H1 (cell line): ENCODE measurements around the gene ZSWIM4. TPM values are rescaled to one million over a fixed set of nuclear protein-coding genes. Genes with fewer than 3 reads are reported as not detected.

Experiments used
- CTCF ChIA-PET: fragments of 300-600 bp; sonication (Branson Sonifier 250); formaldehyde crosslinking; loops from one replicate; lab custom pipeline; 2021; ENCODE audit not compliant: partially characterized antibody; lab: Charles Lee
- POLR2A ChIA-PET: fragments of 300-600 bp; sonication (Branson Sonifier 250); formaldehyde crosslinking; loops from one replicate; lab custom pipeline; 2021; ENCODE audit warnings: inconsistent platforms; ENCODE audit not compliant: partially characterized antibody; lab: Charles Lee
- DNase-seq, 2 experiments: peaks; one replicate each; pipeline versions ENCODE4 v3.0.0 to v3.0.0-alpha.2; 2010 to 2022; ENCODE audit warnings: low spot score in 2 of 2, low read depth in 1 of 2, mixed read lengths in 1 of 2
- FAIRE-seq: peaks from 2 replicates; lab custom pipeline; 2011; peaks lifted over from hg19 to GRCh38; lab: Jason Lieb, UNC
- H2AFZ ChIP-seq: 2 replicates; pipeline ENCODE4 v1.8.1; 2012; ENCODE audit warnings: low read length, inconsistent platforms
- H2AK5ac ChIP-seq: 2 replicates; pipeline ENCODE4 v1.6.1; 2013; ENCODE audit warnings: low read depth, low read length
- H2BK120ac ChIP-seq: replicated peaks from 2 replicates; pipeline ENCODE3; 2013; ENCODE audit warnings: low read depth, low read length, inconsistent platforms
- H2BK12ac ChIP-seq: 2 replicates; pipeline ENCODE4 v1.6.1; 2013; ENCODE audit warnings: low read depth, low read length
- H2BK15ac ChIP-seq: 2 replicates; pipeline ENCODE4 v1.6.1; 2013; ENCODE audit warnings: low read length
- H2BK20ac ChIP-seq: 2 replicates; pipeline ENCODE4 v1.6.1; 2013; ENCODE audit warnings: low read length
- H2BK5ac ChIP-seq: 2 replicates; pipeline ENCODE4 v1.6.1; 2013; ENCODE audit warnings: low read depth, low read length
- H3K14ac ChIP-seq: 2 replicates; pipeline ENCODE4 v1.6.1; 2013; ENCODE audit warnings: inconsistent platforms; ENCODE audit not compliant: insufficient read length
- H3K18ac ChIP-seq: 2 replicates; pipeline ENCODE4 v1.6.1; 2013; ENCODE audit warnings: low read length; ENCODE audit errors: extremely low read depth
- H3K23ac ChIP-seq: 2 replicates; pipeline ENCODE4 v1.6.1; 2013; ENCODE audit warnings: inconsistent platforms; ENCODE audit not compliant: insufficient read length
- H3K23me2 ChIP-seq: 2 replicates; pipeline ENCODE4 v1.6.1; 2013; ENCODE audit warnings: low read depth, low read length
- H3K27ac ChIP-seq: 2 replicates; pipeline ENCODE4 v1.6.1; 2011; ENCODE audit warnings: low read depth, low read length, inconsistent platforms
- H3K27me3 ChIP-seq, 4 experiments: replicated peaks in 1 of 4; 1 replicate in 1 of 4; 2 replicates in 3 of 4; pipeline versions ENCODE4 v1.6.1 to v1.8.1; 2011 to 2013; ENCODE audit warnings: low read length in 3 of 4, mild to moderate bottlenecking in 3 of 4, inconsistent platforms in 2 of 4, mixed read lengths in 2 of 4, moderate library complexity in 1 of 4; ENCODE audit not compliant: control insufficient read depth in 3 of 4, insufficient read depth in 3 of 4; ENCODE audit errors: extremely low read depth in 1 of 4
- H3K36me3 ChIP-seq, 4 experiments: 2 replicates each; pipeline versions ENCODE4 v1.6.1 to v1.8.1; 2011 to 2013; ENCODE audit warnings: mild to moderate bottlenecking in 4 of 4, low read length in 3 of 4, moderate library complexity in 2 of 4, control low read depth in 1 of 4, inconsistent platforms in 1 of 4; ENCODE audit not compliant: insufficient read depth in 4 of 4, control insufficient read depth in 2 of 4
- H3K4ac ChIP-seq: replicated peaks from 2 replicates; pipeline ENCODE3; 2013; ENCODE audit warnings: low read length, low read depth, mixed read lengths, inconsistent platforms; ENCODE audit not compliant: insufficient read length
- H3K4me1 ChIP-seq, 4 experiments: replicated peaks in 1 of 4; 1 replicate in 1 of 4; 2 replicates in 3 of 4; pipeline versions ENCODE4 v1.6.1 to v1.8.1; 2011 to 2013; ENCODE audit warnings: low read length in 3 of 4, inconsistent platforms in 2 of 4, mixed read lengths in 1 of 4; ENCODE audit not compliant: insufficient read depth in 4 of 4, control insufficient read depth in 3 of 4
- H3K4me2 ChIP-seq, 2 experiments: 2 replicates each; pipeline versions ENCODE4 v1.6.1 to v1.8.1; 2011 to 2013; ENCODE audit warnings: low read depth in 2 of 2, low read length in 2 of 2, control low read depth in 1 of 2, inconsistent platforms in 1 of 2, mild to moderate bottlenecking in 1 of 2; ENCODE audit not compliant: insufficient read depth in 1 of 2
- H3K4me3 ChIP-seq, 4 experiments: fragments of 200-600, 300-600 bp in 1 of 4; sonication (generic), shearing (Covaris generic), sonication (Bioruptor Twin) in 1 of 4; 2 replicates each; pipeline versions ENCODE4 v1.5.1 to v1.8.1; 2011 to 2016; ENCODE audit warnings: low read length in 4 of 4, low read depth in 3 of 4, control low read depth in 2 of 4, inconsistent platforms in 2 of 4, mild to moderate bottlenecking in 2 of 4, mixed read lengths in 1 of 4, moderate library complexity in 1 of 4; ENCODE audit not compliant: insufficient read depth in 2 of 4; ENCODE audit errors: extremely low read depth in 1 of 4
- H3K56ac ChIP-seq: replicated peaks from 2 replicates; pipeline ENCODE3; 2013; ENCODE audit warnings: low read depth, mild to moderate bottlenecking, mixed read lengths, low read length, inconsistent platforms; ENCODE audit not compliant: insufficient read length
- H3K79me1 ChIP-seq: 2 replicates; pipeline ENCODE4 v1.6.1; 2013; ENCODE audit warnings: low read depth, low read length, control low read depth
- H3K79me2 ChIP-seq, 2 experiments: 2 replicates each; pipeline versions ENCODE4 v1.6.1 to v1.8.1; 2012 to 2013; ENCODE audit warnings: low read length in 2 of 2, mild to moderate bottlenecking in 2 of 2, inconsistent platforms in 1 of 2; ENCODE audit not compliant: insufficient read depth in 2 of 2, control insufficient read depth in 1 of 2
- H3K9ac ChIP-seq, 4 experiments: replicated peaks in 1 of 4; 1 replicate in 1 of 4; 2 replicates in 3 of 4; pipeline versions ENCODE4 v1.6.1 to v1.8.1; 2011 to 2013; ENCODE audit warnings: low read depth in 3 of 4, low read length in 3 of 4, control low read depth in 2 of 4, mild to moderate bottlenecking in 2 of 4, moderate library complexity in 2 of 4, inconsistent platforms in 1 of 4; ENCODE audit errors: extremely low read depth in 1 of 4
- H3K9me3 ChIP-seq, 2 experiments: 2 replicates each; pipeline versions ENCODE4 v1.6.1 to v1.8.1; 2012 to 2013; ENCODE audit warnings: mild to moderate bottlenecking in 2 of 2, moderate library complexity in 2 of 2, control low read depth in 1 of 2, inconsistent platforms in 1 of 2, low read depth in 1 of 2, low read length in 1 of 2, mixed read lengths in 1 of 2; ENCODE audit not compliant: insufficient read depth in 2 of 2
- H4K20me1 ChIP-seq, 2 experiments: replicated peaks in 1 of 2; 2 replicates each; pipeline versions ENCODE3 to v1.8.1; 2011 to 2013; ENCODE audit warnings: inconsistent platforms in 2 of 2, low read length in 2 of 2, mild to moderate bottlenecking in 1 of 2; ENCODE audit not compliant: insufficient read depth in 2 of 2, control insufficient read depth in 1 of 2
- H4K5ac ChIP-seq: 2 replicates; pipeline ENCODE4 v1.6.1; 2013; ENCODE audit warnings: low read length, low read depth, mixed read lengths, inconsistent platforms; ENCODE audit not compliant: insufficient read length
- H4K8ac ChIP-seq: 2 replicates; pipeline ENCODE4 v1.8.0; 2013; ENCODE audit warnings: mild to moderate bottlenecking, moderate library complexity, low read length, inconsistent platforms; ENCODE audit not compliant: insufficient read depth; ENCODE audit errors: extremely low read depth
- H4K91ac ChIP-seq: replicated peaks from 2 replicates; pipeline ENCODE3; 2013; ENCODE audit warnings: low read length, mixed read lengths, inconsistent platforms; ENCODE audit not compliant: insufficient read length
- CEBPB ChIP-seq: IDR thresholded peaks from 2 replicates; pipeline ENCODE4 v1.6.1; 2012; ENCODE audit warnings: low read depth, low read length
- CTBP2 ChIP-seq: IDR thresholded peaks from 2 replicates; pipeline ENCODE4 v1.7.0; 2011; ENCODE audit warnings: borderline replicate concordance, mild to moderate bottlenecking, moderate library complexity, mixed read lengths, low read length; ENCODE audit not compliant: insufficient read depth, insufficient read length
- EP300 ChIP-seq, 2 experiments: IDR thresholded peaks; 1 replicate in 1 of 2; 2 replicates in 1 of 2; pipeline ENCODE4 v1.6.1; 2011 to 2012; ENCODE audit warnings: low read depth in 2 of 2, low read length in 2 of 2, mild to moderate bottlenecking in 2 of 2, borderline replicate concordance in 1 of 2, inconsistent platforms in 1 of 2, moderate library complexity in 1 of 2
- HDAC6 ChIP-seq: IDR thresholded peaks from one replicate; pipeline ENCODE4 v1.7.1; 2012; ENCODE audit warnings: low read depth, mild to moderate bottlenecking, inconsistent platforms, low read length, moderate library complexity
- NRF1 ChIP-seq: IDR thresholded peaks from 2 replicates; pipeline ENCODE4 v1.6.1; 2011; ENCODE audit warnings: mild to moderate bottlenecking, low read depth, low read length, improper control_type of control experiment
- POLR2AphosphoS5 ChIP-seq: IDR thresholded peaks from 2 replicates; pipeline ENCODE4 v1.6.1; 2011; ENCODE audit warnings: low read depth, low read length
- POU5F1 ChIP-seq: IDR thresholded peaks from 2 replicates; pipeline ENCODE4 v1.6.1; 2011; ENCODE audit warnings: low read depth, mild to moderate bottlenecking, low read length, moderate library complexity
- RBBP5 ChIP-seq: IDR thresholded peaks from 2 replicates; pipeline ENCODE4 v1.7.1; 2012; ENCODE audit warnings: low read depth, mild to moderate bottlenecking, inconsistent platforms, low read length, moderate library complexity, borderline replicate concordance
- RNF2 ChIP-seq: fragments of 200-900, 300-1000 bp; sonication (generic); IDR thresholded peaks from 2 replicates; pipeline ENCODE4 v1.7.1; 2016; ENCODE audit warnings: borderline replicate concordance, low read depth, mild to moderate bottlenecking, antibody characterized with exemption, low read length; ENCODE audit not compliant: poor library complexity, severe bottlenecking; ENCODE audit errors: missing control alignments
- SRF ChIP-seq: IDR thresholded peaks from 2 replicates; pipeline ENCODE4 v1.6.1; 2011; ENCODE audit warnings: mild to moderate bottlenecking, low read depth, low read length, moderate library complexity
- TBP ChIP-seq: IDR thresholded peaks from 2 replicates; pipeline ENCODE4 v1.6.1; 2011; ENCODE audit warnings: low read depth, low read length, improper control_type of control experiment
- TCF12 ChIP-seq: IDR thresholded peaks from 2 replicates; pipeline ENCODE4 v1.6.1; 2011; ENCODE audit warnings: low read depth, mild to moderate bottlenecking, low read length
- YY1 ChIP-seq: IDR thresholded peaks from 2 replicates; pipeline ENCODE4 v1.6.1; 2011; ENCODE audit warnings: low read depth, mild to moderate bottlenecking, low read length
- ZNF274 ChIP-seq: IDR thresholded peaks from 2 replicates; pipeline ENCODE4 v1.7.0; 2012; ENCODE audit warnings: low read length, borderline replicate concordance; ENCODE audit errors: extremely low read depth
- WGBS, 2 experiments: shearing (Covaris generic) in 1 of 2; methylation state at CpG; one replicate each; pipeline versions ENCODE4 v1.1.6 to v1.1.7; 2013 to 2015; ENCODE audit warnings: low lambda C conversion rate in 2 of 2, mixed read lengths in 2 of 2, inconsistent platforms in 1 of 2, low coverage in 1 of 2, missing lambda C conversion rate in 1 of 2; ENCODE audit not compliant: insufficient replicate concordance in 2 of 2, insufficient coverage in 1 of 2, insufficient read length in 1 of 2; ENCODE audit errors: extremely low coverage in 1 of 2, missing lambda C conversion rate in 1 of 2; 5-methylcytosine and 5-hydroxymethylcytosine counted together
- polyA plus RNA-seq, 7 experiments: library from polyadenylated mRNA; depleted of rRNA in 3 of 7; stranded (reverse) in 5 of 7; unstranded in 2 of 7; fragments of >200 nt in 5 of 7; fragments of 200-250 nt in 2 of 7; gene quantifications; 1 replicate in 5 of 7; 2 replicates in 1 of 7; 4 replicates in 1 of 7; pipeline versions ENCODE4 v1.2.1 to v1.2.3, GENCODE V29; 2011 to 2013; ENCODE audit warnings: missing spikeins in 2 of 7, mixed read lengths in 2 of 7
- total RNA-seq: library from RNA; stranded (reverse); fragmentation: NEBNext Ultra II Directional; extraction: Animal tissue kit (Norgen Biotek cat#: 25700); gene quantifications from 2 replicates; pipeline ENCODE4 v1.2.1, GENCODE V29; 2021

Gene ZSWIM4
- total and polyA plus RNA-seq, 2 of the 8 experiments (the other 6 are each of a cell fraction or from before 2014, with no cell fraction given): 12.2 to 31.1 TPM

DNA sequence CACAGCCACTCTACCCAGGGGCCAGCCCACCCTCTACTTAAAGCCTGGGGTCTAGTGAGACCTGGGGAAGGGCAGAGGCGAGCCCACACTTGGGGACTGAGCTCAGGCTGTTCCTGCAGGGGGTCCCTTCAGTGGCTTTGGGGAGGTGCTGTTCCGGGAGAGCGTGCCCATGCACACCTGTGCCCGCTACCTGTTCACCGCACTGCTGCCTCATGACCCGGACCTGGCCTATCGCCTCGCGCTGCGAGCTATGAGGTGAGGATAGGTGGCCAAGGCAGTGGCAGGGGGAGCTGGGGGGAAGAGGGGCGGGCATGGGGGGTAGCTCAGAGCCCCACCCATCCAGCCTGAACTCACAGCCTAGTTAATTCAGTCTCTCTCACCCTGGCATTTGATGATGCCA, 24.0 kb downstream of the ZSWIM4 start:
- no peaks in the 10 kb centered on the region for H3K27me3 ChIP-seq
- H3K56ac ChIP-seq: no peak overlapping the region
- FAIRE-seq: no peak
- no peak overlapping the region for H2BK12ac ChIP-seq
- H4K5ac ChIP-seq: no peak overlapping the region
- peaks cover 3% of the 10 kb centered on the region; the same call in 1 of the 2 replicates for H3K79me1 ChIP-seq
- WGBS, 2 experiments: 89% methylated on average over 10 of the region's 11 CpGs; no CpG with 5 or more reads in 1 of the 2 experiments
- no peak overlapping the region for H2AK5ac ChIP-seq
- no peak overlapping the region for H3K27ac ChIP-seq
- H3K4me3 ChIP-seq: no peak overlapping the region
- H3K4me2 ChIP-seq: no peak overlapping the region
- no peak overlapping the region for H3K9ac ChIP-seq
- no peak overlapping the region for H2BK20ac ChIP-seq
- no peak overlapping the region for H3K14ac ChIP-seq
- no peaks in the 10 kb centered on the region for H3K79me2 ChIP-seq
- no peak overlapping the region for H2BK120ac ChIP-seq
- peaks cover 0 to 2% of the 10 kb centered on the region in 2 experiments for H4K20me1 ChIP-seq
- H3K18ac ChIP-seq: no peak overlapping the region
- no peak overlapping the region for H3K23ac ChIP-seq
- ChIA-PET POLR2A (interaction anchor here (0.6 to 7.7 kb wide), 8 partner anchors 8 to 311 kb away, joined by 3 to 55 read pairs (median 4); partner anchors contain the start of gene ZSWIM4), CTCF (interaction anchor here (1.2 to 2.2 kb wide), 4 partner anchors 9 to 17 kb away, joined by 3 to 7 read pairs (median 4); no protein-coding TSS in a partner anchor)
- DNase-seq: no peak
- no peak overlapping the region for H2BK5ac ChIP-seq
- no peak overlapping the region for H3K4ac ChIP-seq
- H3K9me3 ChIP-seq: no peaks in the 10 kb centered on the region
- peaks cover 0 to 5% (median 4%) of the 10 kb centered on the region in 4 experiments; a peak in 5 of 7 replicates for H3K4me1 ChIP-seq
- H2BK15ac ChIP-seq: no peak overlapping the region
- H2AFZ ChIP-seq: no peak overlapping the region
- peaks cover 6 to 34% (median 13%) of the 10 kb centered on the region in 4 experiments for H3K36me3 ChIP-seq
- H4K91ac ChIP-seq: no peak overlapping the region
- no peak overlapping the region; the same call in 1 of the 2 replicates for H4K8ac ChIP-seq
- H3K23me2 ChIP-seq: peaks cover 7% of the 10 kb centered on the region; the same call in 1 of the 2 replicates
- TF ChIP-seq RBBP5 (no peak), RNF2 (no peak), EP300 (IDR thresholded peaks at IDR 0.05; ENCODE audit: borderline replicate concordance in 1 of 2, low read depth in 2 of 2, low read length in 2 of 2) (no peak), POU5F1 (no peak), NRF1 (no peak), TCF12 (no peak), YY1 (no peak), HDAC6 (no peak), SRF (no peak), CTBP2 (no peak), TBP (no peak), ZNF274 (no peak), CEBPB (no peak), POLR2AphosphoS5 (no peak)
